Measurements from ENCODE around the gene MYL7. TPM values are rescaled to one million over a fixed set of nuclear protein-coding genes. Genes with fewer than 3 reads are reported as not detected.

The MYL7 gene
- polyA plus RNA-seq, 2 of the 4 experiments (the other 2 are of a cell fraction) = not detected

- no peak for TF ChIP-seq CEBPB (IDR thresholded peaks at IDR 0.05)
- no peak for TF ChIP-seq KDM1A (IDR thresholded peaks at IDR 0.05; ENCODE audit: low read depth)
- TF ChIP-seq ZC3H11A (IDR thresholded peaks at IDR 0.05) = no peak
- TF ChIP-seq SREBF2 (IDR thresholded peaks at IDR 0.05) = no peak
- no peak for TF ChIP-seq CHD4 (IDR thresholded peaks at IDR 0.05; ENCODE audit: borderline replicate concordance)
- no peak for TF ChIP-seq REST (IDR thresholded peaks at IDR 0.05)
- no peak for TF ChIP-seq HOXB13 (CRISPR knock-in tag; IDR thresholded peaks at IDR 0.05; ENCODE audit: low read depth)
- no peak for TF ChIP-seq HOXA7 (CRISPR knock-in tag; IDR thresholded peaks at IDR 0.05)
- TF ChIP-seq CHD2 (IDR thresholded peaks at IDR 0.05; ENCODE audit: low read length, partially characterized antibody) = no peak
- TF ChIP-seq NPAS2 (CRISPR knock-in tag; IDR thresholded peaks at IDR 0.05; ENCODE audit: borderline replicate concordance) = no peak
- TF ChIP-seq ZFP36 (IDR thresholded peaks at IDR 0.05; ENCODE audit: borderline replicate concordance, partially characterized antibody) = no peak
- TF ChIP-seq, protein P1, sequence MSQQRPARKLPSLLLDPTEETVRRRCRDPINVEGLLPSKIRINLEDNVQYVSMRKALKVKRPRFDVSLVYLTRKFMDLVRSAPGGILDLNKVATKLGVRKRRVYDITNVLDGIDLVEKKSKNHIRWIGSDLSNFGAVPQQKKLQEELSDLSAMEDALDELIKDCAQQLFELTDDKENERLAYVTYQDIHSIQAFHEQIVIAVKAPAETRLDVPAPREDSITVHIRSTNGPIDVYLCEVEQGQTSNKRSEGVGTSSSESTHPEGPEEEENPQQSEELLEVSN (IDR thresholded peaks at IDR 0.05; ENCODE audit: borderline replicate concordance, low read depth) = no peak
- TF ChIP-seq, protein P2, sequence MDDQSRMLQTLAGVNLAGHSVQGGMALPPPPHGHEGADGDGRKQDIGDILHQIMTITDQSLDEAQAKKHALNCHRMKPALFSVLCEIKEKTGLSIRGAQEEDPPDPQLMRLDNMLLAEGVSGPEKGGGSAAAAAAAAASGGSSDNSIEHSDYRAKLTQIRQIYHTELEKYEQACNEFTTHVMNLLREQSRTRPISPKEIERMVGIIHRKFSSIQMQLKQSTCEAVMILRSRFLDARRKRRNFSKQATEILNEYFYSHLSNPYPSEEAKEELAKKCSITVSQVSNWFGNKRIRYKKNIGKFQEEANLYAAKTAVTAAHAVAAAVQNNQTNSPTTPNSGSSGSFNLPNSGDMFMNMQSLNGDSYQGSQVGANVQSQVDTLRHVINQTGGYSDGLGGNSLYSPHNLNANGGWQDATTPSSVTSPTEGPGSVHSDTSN (IDR thresholded peaks at IDR 0.05) = no peak
- TF ChIP-seq USF2 (IDR thresholded peaks at IDR 0.05) = no peak
- ChIA-PET CTCF (interaction anchor here (0.6 to 1.0 kb wide), 2 partner anchors 9 to 13 kb away, joined by 3 read pairs; no protein-coding TSS in a partner anchor), POLR2A (no interaction called here)
- Histone ChIP-seq H3K9me3 (no peaks in the 10 kb centered on the region), H3K4me2 (no peak overlapping the region), H3K27ac (no peak overlapping the region), H3K4me3 (no peak overlapping the region), H3K4me1 (no peaks in the 10 kb centered on the region)
- ATAC-seq (no peak), DNase-seq (ENCODE audit: low read depth in 1 of 2, low spot score in 1 of 2) (no peak), FAIRE-seq (no peak)
- WGBS (ENCODE audit: missing lambda C conversion rate) = 90% methylated on average over 4 of the region's 4 CpGs
Observed at GRCh38 chr7:44134943-44135628, 6.0 kb downstream of the MYL7 start.

GRCh38 chr7:44133295-44133694 lies 7.8 kb downstream of the MYL7 start:
- ATAC-seq (no peak), DNase-seq (ENCODE audit: low read depth in 1 of 2, low spot score in 1 of 2) (no peak), FAIRE-seq (no peak)
- WGBS (ENCODE audit: missing lambda C conversion rate) = 70% methylated on average over 3 of the region's 3 CpGs
- H3K9me3 ChIP-seq = no peaks in the 10 kb centered on the region
- POLR2A ChIA-PET = no interaction called here
- CTCF ChIA-PET = interaction anchor here (0.6 to 7.1 kb wide), 2 partner anchors 25 to 62 kb away, joined by 3 to 52 read pairs; no protein-coding TSS in a partner anchor
- no peak overlapping the region for H3K27ac ChIP-seq
- no peaks in the 10 kb centered on the region for H3K4me1 ChIP-seq
- H3K4me2 ChIP-seq = no peak overlapping the region
- no peak overlapping the region for H3K4me3 ChIP-seq
- TF ChIP-seq, protein P3, sequence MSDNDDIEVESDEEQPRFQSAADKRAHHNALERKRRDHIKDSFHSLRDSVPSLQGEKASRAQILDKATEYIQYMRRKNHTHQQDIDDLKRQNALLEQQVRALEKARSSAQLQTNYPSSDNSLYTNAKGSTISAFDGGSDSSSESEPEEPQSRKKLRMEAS (IDR thresholded peaks at IDR 0.05) = no peak
- TF ChIP-seq, protein P4, sequence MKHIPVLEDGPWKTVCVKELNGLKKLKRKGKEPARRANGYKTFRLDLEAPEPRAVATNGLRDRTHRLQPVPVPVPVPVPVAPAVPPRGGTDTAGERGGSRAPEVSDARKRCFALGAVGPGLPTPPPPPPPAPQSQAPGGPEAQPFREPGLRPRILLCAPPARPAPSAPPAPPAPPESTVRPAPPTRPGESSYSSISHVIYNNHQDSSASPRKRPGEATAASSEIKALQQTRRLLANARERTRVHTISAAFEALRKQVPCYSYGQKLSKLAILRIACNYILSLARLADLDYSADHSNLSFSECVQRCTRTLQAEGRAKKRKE (CRISPR knock-in tag; IDR thresholded peaks at IDR 0.05; ENCODE audit: low read depth) = no peak
- TF ChIP-seq HES2 (IDR thresholded peaks at IDR 0.05) (no peak), SMC3 (IDR thresholded peaks at IDR 0.05) (no peak), ZNF302 (CRISPR knock-in tag; IDR thresholded peaks at IDR 0.05) (no peak), CHD4 (IDR thresholded peaks at IDR 0.05; ENCODE audit: borderline replicate concordance) (no peak), SREBF2 (IDR thresholded peaks at IDR 0.05) (no peak), CBX2 (IDR thresholded peaks at IDR 0.05; ENCODE audit: borderline replicate concordance, low read depth) (no peak), EHF (CRISPR knock-in tag; IDR thresholded peaks at IDR 0.05) (no peak), GATA3 (IDR thresholded peaks at IDR 0.05; ENCODE audit: borderline replicate concordance) (no peak), KDM1A (IDR thresholded peaks at IDR 0.05; ENCODE audit: low read depth) (no peak), TFCP2L1 (CRISPR knock-in tag; IDR thresholded peaks at IDR 0.05) (no peak), HMGXB4 (CRISPR knock-in tag; IDR thresholded peaks at IDR 0.05; ENCODE audit: borderline replicate concordance) (no peak), NR3C1 (IDR thresholded peaks at IDR 0.05) (no peak), CHD2 (IDR thresholded peaks at IDR 0.05; ENCODE audit: low read length, partially characterized antibody) (no peak)
- TF ChIP-seq, protein P2 (IDR thresholded peaks at IDR 0.05) = no peak
